ENCODE measurements around the gene RSPO4.

DNA sequence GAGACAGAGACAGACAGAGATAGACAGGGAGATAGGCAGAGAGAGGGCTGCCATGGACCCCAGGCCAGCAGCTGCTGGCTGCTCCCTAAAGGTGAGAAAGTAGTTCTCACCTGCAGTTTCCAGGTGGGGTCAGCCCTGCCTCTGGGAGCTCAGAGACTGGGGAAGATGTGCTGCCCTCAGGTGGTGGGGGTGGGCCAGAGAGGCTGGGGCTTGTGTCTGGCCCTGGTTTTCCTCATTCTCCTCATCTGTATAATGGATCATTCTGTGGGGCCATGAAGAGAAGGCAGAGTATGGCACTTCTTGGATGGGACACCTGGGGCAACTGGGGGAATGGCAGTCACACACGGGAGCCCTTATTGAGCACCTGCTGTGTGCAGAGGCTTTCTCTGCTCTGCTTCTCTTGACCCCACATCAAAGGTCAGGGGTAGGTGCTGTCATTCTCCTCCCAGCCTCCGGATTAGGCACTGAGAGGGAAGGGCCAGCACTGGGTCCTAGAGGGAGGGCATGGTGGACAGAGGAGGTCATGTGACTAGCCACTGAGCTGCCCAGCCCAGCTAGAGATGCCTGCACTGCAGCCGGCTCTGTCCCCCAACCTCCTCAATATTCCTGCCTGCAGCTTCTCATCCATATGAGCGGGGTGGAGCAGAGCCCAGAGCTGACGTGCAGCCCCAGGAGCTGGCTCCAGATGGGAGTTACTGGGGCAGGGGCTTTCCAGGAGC is 90.1 kb downstream of the RSPO4 start:
- TF ChIP-seq, protein P1, sequence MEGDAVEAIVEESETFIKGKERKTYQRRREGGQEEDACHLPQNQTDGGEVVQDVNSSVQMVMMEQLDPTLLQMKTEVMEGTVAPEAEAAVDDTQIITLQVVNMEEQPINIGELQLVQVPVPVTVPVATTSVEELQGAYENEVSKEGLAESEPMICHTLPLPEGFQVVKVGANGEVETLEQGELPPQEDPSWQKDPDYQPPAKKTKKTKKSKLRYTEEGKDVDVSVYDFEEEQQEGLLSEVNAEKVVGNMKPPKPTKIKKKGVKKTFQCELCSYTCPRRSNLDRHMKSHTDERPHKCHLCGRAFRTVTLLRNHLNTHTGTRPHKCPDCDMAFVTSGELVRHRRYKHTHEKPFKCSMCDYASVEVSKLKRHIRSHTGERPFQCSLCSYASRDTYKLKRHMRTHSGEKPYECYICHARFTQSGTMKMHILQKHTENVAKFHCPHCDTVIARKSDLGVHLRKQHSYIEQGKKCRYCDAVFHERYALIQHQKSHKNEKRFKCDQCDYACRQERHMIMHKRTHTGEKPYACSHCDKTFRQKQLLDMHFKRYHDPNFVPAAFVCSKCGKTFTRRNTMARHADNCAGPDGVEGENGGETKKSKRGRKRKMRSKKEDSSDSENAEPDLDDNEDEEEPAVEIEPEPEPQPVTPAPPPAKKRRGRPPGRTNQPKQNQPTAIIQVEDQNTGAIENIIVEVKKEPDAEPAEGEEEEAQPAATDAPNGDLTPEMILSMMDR (conservative IDR thresholded peaks at IDR 0.05 in 1 of 2, IDR thresholded peaks at IDR 0.05 in 1 of 2; ENCODE audit: extremely low read depth in 1 of 2, insufficient read depth in 1 of 2, low read depth in 1 of 2, low read length in 2 of 2), result no peak
- no peak for TF ChIP-seq EZH2 (IDR thresholded peaks at IDR 0.05; ENCODE audit: borderline replicate concordance, low read length)

Data from mammary epithelial cell (primary cell).